GM18520 (cell line): ENCODE data around the gene FOXN1.
"Not testable (repeated sequence)": the region's sequence is repeated elsewhere in the genome, so short reads cannot be mapped to it uniquely, and the experiment has no call there.

Experiments
- ATAC-seq: cut with Tn5 transposase; IDR thresholded peaks from one replicate; pipeline ENCODE4 v1.9.1; 2021; ENCODE audit not compliant: unreplicated experiment

The FOXN1 gene

DNA sequence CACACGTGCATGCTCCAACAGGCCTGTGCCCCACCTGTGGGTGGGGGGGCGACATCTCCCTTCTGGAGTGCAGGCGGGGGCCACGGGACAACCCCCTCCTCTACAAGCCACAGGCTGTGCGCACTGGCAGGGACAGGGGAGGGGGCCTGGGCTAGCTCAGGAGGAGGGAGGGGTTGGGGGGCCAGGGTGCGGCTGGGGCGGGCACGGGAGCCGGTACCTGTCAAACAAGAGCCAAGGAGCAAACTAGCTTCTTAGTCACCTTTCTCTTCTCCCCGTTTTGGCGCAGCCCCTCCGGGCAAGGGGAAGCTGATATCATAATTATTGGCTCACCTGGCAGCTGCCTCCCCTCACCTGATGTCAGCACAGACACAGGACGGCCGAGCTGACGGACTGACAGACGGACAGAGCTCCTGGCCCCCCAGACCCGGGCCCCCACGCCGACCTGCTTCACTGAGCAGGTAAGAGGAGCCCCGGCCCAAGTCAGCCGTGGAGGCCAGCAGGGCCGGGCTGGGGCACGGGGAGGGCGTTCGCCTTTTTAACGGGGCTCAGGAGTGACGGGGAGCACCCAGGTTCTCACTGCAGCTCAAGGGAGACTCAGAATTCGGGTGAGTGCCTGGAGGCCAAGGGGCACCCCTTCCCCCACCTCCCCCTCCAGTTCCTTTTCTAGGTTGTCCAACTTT lies at the start of gene FOXN1:
Gene FOXN1, plus strand, starts transcription at position 363 of the 680 bp plus-strand sequence. CDS start 17,622 bp downstream, outside the sequence.
- no peak for ATAC-seq

DNA sequence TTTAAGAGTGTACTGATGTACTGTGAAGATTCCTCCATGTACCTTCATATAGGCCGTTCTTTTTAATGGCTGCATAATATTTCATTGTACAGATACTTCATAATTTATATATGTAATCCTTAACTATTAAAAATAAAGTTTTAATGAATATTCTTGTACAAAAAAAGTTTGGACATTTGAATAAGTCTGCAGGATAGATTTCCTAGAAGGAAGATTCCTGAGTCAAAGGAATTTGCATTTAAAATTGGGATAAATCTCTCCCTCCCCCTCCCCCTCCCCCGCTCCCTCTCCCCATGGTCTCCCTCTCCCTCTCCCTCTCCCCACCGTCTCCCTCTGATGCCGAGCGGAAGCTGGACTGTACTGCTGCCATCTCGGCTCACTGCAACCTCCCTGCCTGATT lies 48.3 kb upstream of the FOXN1 start:
- ATAC-seq: no peak

- not testable (repeated sequence) for ATAC-seq
These were observed 47.3 kb upstream of the FOXN1 start for GRCh38 chr17:28458881-28459280.

DNA sequence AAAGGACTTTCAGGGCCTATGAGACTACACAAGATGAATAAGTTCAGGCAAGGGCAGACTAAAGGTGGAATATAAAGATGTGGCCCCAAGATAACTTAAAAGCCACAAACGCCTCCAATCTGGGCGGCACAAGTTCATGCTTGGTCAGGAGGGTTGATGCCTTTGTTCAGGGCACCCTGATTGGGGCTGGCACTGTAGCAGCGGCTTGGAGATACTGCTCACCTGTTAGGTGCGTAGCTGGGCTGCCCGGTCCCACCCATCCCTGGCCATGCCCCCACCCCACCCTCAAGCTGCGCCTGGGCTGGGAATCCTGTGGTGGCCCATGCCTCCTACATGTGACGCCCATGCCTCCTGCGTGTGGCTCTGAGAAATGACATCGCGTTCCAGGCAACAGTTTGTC lies 45.2 kb upstream of the FOXN1 start:
- no peak for ATAC-seq

DNA sequence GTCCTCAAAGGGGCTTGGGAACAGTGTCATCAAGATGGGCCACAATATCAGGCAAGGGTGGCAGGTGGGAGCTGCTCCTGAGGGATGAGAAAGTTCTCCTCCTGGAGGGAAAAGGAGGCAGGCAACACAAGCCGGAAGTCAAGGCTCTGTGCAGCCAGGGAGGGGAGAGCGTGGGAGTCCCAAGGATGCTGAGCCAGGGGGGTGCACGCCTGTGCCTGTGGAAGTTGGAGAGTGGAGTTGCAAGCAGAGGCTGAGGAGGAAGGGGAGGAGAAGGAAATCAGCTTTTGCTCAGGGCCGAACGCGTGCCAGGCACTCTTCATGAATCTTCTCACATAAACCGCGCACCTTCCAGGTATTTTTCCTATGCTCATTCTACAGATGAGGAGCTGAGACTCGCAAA lies 40.1 kb upstream of the FOXN1 start:
- ATAC-seq: no peak

DNA sequence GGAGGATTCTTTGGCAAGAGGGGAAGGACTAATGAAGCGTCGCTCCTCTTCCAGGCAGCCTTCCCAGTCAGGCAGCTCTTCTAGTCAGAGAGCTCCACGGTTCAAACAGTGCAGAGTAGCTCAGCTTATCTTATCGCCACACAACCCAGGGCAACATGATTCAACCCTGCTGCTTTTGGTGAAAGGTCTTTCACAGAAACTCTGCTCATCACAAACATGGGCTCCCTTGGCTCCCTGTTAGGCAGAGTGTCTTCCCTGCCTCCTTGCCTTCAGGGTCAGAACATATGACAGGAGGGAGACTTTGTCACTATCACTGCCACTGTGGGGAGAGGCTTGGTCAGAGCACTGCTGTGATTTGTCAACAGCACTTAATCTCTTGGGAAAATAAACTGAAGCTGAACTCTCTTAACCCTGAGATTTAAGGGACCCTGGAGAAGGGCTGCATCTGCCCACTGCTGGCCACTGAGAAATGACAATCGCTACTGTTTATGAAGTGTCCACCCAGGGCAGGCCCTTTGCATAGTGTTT lies 39.6 kb upstream of the FOXN1 start:
- no peak for ATAC-seq

GRCh38 chr17:28467456-28468025 lies 38.6 kb upstream of the FOXN1 start:
- ATAC-seq: no peak

GRCh38 chr17:28468033-28468735 lies 38.0 kb upstream of the FOXN1 start:
- not testable (repeated sequence) for ATAC-seq

DNA sequence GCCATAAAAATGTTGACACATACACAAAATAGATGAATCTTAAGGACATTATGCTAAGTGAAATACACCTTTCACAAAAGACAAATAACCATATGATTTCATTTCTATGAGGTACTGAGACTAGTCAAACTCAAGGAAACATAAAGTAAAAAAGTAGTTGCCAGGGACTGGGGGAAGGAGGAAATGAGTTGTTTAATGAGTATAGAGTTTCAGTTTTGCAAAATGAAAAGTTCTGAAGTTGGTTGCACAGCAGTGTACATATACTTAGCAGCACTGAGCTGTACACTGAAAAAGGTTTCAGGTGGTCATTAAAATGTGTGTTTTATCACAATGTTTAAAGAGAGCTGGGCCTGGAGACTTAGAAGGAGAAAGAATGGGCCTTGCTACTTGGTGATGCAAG lies 37.4 kb upstream of the FOXN1 start:
- no peak for ATAC-seq

DNA sequence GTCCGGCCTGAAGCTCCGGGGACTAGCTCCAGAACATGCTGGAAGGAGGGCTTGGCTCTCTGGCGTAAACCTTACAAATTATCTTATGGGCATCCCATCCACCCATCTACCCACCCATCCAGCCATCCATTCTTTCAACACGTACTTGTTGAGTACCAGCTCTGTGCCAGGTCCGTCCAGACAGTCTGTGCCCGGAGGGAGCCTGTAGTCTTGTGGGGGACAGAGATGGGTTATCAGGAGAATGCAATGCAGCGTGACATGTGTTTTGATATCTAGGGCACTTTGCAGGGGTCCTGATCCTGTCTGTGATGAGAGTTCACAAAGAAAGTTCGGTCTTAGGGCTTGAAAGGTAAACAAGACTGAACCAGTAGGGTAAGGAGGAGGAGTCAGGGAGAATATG lies 36.8 kb upstream of the FOXN1 start:
- no peak for ATAC-seq

GRCh38 chr17:28470266-28470913 lies 35.8 kb upstream of the FOXN1 start:
- no peak for ATAC-seq

GRCh38 chr17:28470914-28471366 lies 35.2 kb upstream of the FOXN1 start:
- ATAC-seq: no peak

DNA sequence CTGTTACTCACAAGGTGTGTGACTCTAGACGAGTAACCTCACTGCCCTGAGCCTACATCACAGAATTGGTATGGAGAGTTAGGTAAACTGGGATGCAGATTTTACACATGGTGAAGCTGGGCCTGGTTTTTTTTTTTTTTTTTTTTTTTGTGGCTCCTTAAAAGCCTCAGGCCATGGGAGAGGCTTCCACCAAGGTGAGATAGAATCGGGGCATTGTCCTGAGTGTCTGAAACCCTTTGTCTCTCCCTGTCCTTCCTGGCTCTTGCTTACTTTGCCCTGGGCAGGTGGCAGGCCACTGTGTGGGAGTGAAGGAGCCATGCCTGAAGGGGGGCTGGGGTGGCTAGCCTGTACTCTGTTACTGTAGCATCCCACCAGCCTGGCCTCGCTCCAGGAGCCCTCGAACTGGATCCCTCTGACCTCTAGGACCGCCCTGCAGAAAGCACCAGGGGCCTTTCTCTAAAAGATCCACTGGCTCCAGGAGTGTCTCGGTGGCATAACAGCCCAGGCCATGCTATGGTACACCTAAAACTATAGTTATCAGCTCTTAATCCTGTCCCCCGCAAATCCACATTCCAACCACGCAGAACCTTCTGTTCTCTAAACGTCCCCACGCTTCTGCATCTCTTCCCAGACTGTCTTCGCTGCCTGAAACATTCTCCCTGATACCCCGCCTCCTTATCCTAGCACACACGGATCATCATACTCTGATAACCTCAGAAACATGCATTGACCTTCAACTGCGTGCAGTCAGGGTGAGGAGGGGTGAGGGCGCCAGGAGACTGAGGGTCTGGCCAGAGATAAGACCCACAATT lies 34.4 kb upstream of the FOXN1 start:
- no peak for ATAC-seq

GRCh38 chr17:28472871-28473497 lies 33.2 kb upstream of the FOXN1 start:
- no peak for ATAC-seq

- ATAC-seq: no peak
These were observed 32.6 kb upstream of the FOXN1 start, which contains the start of gene SLC13A2 for GRCh38 chr17:28473542-28473941. Gene SLC13A2, plus strand, starts transcription at chr17:28473644. Its CDS starts 69 bp downstream, at chr17:28473713.

DNA sequence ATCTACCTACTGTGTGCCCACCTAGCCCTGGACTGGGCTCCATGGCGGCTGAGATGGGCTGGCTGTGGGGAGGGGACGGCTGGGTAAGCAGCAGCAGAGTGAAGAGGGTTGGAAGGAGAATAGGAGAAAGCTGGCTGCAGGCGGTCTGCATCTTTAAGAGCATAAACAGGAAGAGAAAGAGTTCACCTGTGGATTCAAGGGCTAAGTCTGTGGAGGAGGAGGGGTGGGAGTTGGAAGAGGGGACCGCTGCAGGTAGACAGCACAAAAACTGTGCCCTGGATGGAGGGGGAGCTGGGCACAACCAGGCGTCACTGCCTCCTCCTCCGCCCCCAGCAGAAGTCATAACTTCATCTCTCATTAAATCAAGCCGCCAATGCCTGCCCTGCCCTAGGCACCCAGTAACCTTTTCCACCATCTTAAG lies 32.0 kb upstream of the FOXN1 start:
- no peak for ATAC-seq

- no peak for ATAC-seq
These were observed 30.8 kb upstream of the FOXN1 start for GRCh38 chr17:28475151-28475900.

- ATAC-seq: no peak
These were observed 29.9 kb upstream of the FOXN1 start for GRCh38 chr17:28476076-28476865.
